HG02678 (cell line): ENCODE data around the gene SEPHS2.
"Not testable (repeated sequence)": the region's sequence is repeated elsewhere in the genome, so short reads cannot be mapped to it uniquely, and the experiment has no call there.

ENCODE experiments used
- ATAC-seq: cut with Tn5 transposase; IDR thresholded peaks from one replicate; pipeline ENCODE4 v1.9.1; 2021; ENCODE audit warnings: mild to moderate bottlenecking, moderate library complexity; ENCODE audit not compliant: unreplicated experiment

SEPHS2 gene, protein sequence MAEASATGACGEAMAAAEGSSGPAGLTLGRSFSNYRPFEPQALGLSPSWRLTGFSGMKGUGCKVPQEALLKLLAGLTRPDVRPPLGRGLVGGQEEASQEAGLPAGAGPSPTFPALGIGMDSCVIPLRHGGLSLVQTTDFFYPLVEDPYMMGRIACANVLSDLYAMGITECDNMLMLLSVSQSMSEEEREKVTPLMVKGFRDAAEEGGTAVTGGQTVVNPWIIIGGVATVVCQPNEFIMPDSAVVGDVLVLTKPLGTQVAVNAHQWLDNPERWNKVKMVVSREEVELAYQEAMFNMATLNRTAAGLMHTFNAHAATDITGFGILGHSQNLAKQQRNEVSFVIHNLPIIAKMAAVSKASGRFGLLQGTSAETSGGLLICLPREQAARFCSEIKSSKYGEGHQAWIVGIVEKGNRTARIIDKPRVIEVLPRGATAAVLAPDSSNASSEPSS

DNA sequence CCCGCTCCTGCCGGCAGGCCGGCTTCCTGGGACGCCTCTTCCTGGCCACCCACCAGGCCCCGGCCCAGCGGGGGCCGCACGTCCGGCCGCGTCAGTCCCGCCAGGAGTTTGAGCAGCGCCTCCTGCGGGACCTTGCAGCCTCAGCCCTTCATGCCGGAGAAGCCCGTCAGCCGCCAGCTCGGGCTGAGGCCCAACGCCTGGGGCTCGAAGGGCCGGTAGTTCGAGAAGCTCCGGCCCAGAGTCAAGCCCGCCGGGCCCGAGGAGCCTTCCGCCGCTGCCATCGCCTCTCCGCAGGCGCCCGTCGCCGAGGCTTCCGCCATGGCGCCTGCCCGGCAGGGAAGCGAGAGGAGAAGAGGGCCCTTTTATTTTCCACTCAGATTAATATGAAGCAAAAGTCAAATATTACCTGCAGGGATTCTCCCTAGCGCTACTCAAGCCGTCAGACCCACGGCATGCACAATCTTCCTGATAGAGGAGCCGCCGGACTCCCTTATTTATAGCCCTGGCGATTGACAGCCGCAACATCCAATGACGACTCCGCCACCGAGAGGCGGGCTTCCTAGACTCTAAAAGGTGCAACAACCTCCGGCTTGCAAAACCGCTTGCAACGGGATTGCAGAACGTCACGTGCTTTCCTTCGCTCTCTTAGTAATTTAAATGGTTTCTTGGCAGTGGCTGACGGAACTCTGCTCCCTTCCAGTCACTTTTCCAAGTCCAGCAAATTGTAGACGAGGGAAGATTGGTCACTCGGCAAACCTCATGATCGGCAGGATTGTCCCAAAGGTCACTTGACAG is at the start of gene SEPHS2:
Gene SEPHS2, minus strand, starts transcription at position 467 of the 795 bp plus-strand sequence. Its CDS starts 147 bp downstream, at position 320.
- ATAC-seq: peak; percentile 88

DNA sequence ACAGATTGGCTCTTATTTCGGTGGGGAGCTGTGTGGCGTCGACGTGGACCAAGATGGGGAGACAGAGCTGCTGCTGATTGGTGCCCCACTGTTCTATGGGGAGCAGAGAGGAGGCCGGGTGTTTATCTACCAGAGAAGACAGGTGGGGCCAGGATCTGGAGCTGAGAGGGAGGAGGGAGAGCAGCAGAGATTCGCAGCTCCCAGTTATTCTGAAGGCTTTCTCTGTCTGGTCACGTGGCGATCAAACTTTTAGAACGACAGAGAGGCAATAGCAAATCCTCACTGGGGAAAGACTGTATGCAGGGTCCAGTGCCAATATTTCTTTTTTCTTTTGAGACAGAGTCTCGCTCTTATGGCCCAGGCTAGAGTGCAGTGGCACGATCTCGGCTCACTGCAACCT is 49.0 kb upstream of the SEPHS2 start:
- no peak for ATAC-seq

DNA sequence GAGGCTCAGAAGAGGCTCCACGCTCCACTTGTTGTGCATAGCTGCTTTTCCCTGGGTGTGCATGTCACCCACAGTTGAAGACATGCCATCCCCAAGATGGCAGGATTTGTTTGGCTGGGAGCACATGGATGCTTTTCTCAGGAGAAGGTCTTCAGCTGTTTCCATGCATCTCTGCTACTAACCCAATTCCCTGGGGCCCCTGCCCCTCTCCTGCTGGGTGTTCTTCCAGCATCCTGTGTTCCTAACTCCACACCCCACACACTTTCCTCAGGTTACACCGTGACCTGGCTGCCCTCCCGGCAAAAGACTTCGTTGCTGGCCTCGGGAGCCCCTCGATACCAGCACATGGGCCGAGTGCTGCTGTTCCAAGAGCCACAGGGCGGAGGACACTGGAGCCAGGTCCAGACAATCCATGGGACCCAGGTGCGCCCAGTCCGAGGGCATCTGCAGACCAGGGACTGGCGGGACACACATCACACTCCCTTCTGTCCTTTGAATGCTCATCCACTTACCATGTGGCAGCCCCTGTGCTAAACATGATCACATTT is 48.3 kb upstream of the SEPHS2 start:
- ATAC-seq: no peak

DNA sequence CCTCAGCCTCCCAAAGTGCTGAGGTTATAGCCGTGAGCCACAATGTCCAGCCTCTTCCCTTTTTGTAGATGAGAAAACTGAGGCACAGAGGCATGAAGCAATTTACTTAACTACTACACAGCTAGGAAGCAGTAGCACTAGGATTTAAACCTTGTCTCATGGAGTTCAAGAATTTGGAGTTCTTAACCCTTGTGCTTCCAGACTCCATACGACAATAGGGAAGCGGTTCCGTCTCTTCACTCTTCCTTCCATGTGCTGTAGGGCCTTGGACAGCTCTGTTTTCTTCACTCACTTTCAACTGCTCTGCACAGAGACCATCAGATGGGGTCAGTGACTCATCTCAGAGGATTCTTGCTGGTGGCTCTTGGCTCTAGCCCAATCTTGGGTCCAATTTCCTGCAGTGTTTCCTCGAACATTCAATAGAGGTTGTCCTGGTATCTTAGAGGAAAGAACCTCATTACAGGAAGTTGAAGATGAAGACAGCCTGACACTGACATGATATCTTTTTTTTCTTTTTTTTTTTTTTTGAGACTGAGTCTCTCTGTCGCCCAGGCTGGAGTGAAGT is 46.2 kb upstream of the SEPHS2 start:
- no peak for ATAC-seq

DNA sequence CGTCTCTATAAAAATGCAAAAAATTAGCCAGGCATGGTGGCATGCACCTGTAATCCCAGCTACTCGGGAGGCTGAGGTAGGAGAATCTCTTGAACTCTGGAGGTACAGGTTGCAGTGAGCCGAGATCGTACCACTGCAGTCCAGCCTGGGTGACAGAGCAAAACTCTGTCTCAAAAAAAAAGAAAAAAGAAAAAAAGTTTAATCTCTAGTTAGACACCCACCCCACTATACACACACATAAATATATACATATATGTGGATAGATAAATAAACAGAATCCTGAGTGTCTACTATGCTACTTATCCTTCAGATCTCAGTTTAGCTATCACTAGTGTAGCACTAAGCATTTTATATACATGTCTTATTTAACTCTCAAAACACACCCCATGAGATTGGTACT is 45.6 kb upstream of the SEPHS2 start:
- no peak for ATAC-seq

DNA sequence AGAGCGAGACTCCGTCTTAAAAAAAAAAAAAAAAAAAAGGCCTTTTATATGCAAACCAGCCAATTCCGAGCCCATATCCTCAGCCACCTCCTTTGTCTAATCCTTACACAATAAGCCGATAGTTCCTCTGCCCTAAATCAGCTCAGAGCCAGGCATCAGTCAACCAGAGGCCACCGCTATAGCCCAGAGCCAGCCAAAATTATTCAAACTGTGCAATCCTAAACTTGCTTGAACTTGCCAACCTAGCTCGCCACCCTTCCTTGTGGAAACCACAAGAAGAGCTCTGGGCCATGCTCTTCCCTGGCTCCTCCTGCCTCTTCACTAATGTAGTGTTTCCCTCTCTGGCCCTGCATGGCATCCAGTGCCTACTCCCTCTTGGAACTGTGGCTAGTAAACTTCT is 44.5 kb upstream of the SEPHS2 start:
- ATAC-seq: no peak

DNA sequence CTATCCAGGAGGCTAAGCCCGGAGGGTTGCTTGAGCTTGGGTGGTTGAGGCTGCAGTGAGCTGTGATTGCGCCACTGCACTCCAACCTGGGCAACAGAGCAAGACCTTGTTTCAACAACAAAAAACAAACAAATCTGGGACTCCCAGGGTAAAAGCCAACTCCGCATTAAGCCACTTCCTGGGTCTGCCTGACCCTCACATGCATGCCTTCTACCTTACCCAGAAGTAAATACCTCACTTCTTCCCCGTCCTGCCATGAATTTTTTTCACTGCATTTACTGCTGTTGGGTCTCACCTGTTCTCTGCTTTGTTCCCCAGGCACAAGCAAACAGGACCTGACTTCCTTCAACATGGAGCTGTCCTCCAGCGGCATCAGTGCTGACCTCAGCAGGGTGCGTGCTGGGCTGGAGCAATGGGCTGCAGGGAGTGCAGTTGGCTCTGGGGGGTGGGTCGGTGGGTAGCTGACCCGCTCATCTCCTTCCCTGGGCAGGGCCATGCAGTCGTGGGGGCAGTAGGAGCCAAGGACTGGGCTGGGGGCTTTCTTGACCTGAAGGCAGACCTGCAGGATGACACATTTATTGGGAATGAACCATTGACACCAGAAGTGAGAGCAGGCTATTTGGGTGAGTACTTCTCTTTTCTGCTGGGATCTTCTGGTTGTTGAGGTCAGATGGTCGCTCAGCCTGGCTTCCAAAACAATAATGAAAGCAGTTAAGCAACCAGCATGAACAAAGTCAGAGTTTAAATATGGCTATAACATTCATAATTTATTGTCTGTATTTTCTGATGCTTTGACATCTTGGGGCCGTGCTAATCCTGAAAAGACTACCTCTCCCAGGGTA is 43.3 kb upstream of the SEPHS2 start:
- ATAC-seq: no peak

DNA sequence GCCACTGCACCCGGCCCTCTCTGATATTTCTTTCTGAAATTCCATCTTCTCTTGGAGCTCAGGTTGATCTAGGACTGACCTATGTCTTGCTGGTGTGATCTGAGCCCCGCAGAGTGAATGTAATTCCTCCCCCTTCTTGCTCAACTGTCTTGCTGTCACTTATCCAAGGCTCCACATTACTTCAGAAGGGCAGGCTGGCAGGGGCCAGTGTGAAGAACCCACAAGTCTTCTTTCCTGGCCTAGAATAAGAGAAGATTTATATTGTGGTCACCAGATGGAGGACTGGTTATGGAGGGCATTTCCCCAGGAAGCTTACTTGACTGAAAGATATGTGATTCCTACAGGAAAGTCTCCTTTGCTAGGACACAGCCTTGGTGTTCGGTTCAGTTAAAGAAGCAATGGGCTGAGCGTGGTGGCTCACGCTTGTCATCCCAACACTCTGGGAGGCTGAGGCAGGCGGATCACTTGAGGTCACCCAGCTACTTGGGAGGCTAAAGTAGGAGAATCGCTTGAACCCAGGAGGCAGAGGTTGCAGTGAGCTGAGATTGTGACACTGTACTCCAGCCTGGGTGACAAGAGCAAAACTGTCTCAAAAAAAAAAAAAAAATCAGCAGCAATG is 40.3 kb upstream of the SEPHS2 start:
- ATAC-seq: no peak

DNA sequence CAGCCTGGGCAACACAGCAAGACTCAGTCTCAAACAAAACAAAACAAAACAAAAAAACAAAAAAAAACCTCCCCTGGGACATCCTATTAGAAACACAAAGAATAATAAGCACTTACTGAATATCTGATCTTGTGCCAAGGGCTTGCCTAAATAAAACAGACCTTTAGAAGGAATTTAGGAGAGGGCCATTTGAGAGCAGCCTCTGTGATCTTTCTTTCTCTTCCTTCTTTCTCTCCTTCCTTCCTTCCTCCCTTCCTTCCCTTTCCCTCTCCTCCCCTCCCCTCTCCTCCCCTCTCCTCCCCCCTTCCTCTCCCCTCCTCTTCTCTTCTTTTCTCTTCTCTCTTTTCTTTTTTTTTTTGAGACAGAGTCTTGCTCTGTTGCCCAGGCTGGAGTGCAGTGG is 39.2 kb upstream of the SEPHS2 start:
- no peak for ATAC-seq

DNA sequence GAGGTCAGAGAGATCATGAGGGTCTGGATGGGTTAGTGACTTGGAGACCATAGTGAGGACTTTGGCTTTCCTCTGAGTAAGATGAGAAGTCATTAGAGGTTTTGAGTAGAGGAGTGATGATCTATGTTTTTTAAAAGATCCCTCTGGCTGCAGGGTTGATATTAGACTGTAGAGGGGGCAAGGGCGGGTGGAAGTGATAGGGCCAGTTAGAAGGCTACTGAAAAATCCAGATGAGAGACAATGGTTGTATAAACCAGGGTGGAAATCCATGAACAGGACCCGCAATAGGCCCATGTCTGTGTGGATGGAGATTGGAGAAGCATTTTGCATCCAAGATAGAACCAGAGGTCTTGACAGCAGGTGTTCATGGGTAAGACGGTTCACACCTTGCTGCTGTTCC is 36.7 kb upstream of the SEPHS2 start:
- no peak for ATAC-seq

DNA sequence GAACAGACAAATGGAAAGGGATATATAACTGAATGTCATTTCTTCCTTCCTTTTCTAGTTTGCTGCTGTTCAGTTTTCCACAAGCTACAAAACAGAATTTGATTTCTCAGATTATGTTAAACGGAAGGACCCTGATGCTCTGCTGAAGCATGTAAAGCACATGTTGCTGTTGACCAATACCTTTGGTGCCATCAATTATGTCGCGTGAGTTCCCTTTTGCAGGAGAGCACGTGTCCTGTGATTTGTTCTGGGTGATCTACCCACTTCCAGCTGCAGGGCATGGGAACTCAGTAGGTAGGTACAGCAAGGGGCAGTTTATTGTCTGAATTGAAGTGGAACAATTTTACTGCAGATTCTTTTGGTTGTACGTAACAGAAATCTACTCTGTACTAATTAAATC is 35.7 kb upstream of the SEPHS2 start:
- ATAC-seq: no peak

DNA sequence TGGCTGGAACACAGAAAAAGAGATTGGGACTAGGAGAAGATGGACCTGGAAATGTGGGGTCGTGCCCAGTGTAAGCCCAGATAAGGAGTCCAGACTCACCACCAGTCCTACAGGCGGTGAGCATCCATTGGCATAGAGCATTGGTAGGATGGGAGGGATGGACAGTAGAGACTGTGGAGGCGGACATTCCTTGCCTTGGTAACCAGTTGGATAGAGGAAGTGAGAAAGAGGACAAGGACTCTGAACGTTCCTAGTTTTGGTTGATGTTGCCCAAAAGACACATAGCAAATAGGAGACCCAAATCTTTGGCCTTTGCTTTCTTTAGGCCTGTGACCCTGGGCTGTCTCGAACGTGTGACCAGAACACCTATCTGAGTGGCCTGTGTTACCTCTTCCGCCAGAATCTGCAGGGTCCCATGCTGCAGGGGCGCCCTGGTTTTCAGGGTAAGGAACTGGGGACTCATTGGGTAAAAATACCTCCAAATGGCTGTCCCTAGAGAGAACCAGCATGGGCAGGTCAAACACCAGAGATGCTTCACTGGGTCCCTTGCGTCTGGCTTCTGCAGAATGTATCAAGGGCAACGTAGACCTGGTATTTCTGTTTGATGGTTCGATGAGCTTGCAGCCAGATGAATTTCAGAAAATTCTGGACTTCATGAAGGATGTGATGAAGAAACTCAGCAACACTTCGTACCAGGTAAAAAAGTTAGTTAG is 33.2 kb upstream of the SEPHS2 start:
- no peak for ATAC-seq

DNA sequence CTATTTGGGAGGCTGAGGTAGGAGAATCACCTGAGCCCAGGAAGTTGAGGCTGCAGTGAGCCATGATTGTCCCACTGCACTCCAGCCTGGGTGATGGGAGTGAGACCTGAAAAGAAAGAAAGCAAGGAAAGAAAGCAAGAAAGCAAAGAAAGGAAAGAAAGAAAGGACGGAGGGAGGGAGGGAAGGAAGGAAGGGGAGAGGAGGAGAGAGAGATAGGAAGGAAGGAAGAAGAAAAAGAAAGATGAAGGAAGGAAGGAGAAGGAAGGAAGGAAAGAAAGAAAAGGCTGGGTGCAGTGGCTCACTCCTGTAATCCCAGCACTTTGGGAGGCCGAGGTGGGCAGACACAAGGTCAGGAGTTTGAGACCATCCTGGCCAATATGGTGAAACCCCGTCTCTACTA is 32.1 kb upstream of the SEPHS2 start:
- not testable (repeated sequence) for ATAC-seq

DNA sequence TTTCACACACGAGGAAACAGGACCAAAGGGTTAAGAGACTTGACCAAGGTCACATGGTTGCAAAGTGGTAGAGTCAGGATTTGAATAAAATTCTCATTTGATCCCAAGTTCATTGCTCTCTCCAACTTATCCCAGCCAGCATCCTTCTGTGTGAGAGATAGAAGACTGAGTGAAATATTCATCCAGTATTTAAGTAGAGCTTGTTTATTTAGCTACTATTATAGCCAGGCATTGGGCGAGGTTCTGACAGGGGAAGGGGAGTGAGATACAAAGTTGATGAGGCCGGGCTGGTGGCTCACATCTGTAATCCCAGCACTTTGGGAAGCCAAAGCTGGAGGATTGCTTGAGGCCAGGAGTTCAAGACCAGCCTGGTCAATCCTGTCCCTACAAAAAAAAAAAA is 31.3 kb upstream of the SEPHS2 start:
- no peak for ATAC-seq

DNA sequence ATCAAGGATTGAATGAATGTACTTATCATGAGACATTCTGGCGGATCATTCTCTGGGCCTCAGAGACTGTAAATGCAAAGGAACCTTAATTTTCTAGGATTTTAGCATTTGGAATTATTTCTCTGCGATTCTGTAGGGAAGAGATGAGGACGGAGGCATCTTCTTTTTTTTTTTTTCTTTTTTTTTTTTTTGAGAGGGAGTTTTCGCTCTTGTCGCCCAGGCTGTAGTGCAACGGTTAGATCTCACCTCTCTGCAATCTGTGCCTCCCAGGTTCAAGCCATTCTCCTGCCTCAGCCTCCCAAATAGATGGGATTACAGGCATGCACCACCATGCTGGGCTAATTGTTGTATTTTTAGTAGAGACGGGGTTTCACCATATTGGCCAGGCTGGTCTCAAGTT is 29.0 kb upstream of the SEPHS2 start:
- ATAC-seq: no peak

DNA sequence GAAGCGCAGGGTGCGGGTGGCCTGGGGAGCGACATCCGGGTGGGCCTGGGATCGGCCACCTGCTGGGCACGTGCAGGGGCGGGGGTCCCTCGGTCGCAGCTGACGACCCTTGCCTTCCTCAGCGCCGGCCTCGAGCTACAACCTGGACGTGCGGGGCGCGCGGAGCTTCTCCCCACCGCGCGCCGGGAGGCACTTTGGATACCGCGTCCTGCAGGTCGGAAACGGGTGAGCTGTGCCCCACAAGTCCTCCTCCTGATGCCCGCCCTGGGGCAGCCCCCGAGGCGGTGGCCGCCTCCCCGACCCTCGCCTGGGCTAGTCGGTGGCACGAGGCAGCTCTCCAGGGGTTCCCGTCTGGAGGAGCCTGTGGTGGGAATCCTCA is 28.4 kb upstream of the SEPHS2 start:
- ATAC-seq: no peak

DNA sequence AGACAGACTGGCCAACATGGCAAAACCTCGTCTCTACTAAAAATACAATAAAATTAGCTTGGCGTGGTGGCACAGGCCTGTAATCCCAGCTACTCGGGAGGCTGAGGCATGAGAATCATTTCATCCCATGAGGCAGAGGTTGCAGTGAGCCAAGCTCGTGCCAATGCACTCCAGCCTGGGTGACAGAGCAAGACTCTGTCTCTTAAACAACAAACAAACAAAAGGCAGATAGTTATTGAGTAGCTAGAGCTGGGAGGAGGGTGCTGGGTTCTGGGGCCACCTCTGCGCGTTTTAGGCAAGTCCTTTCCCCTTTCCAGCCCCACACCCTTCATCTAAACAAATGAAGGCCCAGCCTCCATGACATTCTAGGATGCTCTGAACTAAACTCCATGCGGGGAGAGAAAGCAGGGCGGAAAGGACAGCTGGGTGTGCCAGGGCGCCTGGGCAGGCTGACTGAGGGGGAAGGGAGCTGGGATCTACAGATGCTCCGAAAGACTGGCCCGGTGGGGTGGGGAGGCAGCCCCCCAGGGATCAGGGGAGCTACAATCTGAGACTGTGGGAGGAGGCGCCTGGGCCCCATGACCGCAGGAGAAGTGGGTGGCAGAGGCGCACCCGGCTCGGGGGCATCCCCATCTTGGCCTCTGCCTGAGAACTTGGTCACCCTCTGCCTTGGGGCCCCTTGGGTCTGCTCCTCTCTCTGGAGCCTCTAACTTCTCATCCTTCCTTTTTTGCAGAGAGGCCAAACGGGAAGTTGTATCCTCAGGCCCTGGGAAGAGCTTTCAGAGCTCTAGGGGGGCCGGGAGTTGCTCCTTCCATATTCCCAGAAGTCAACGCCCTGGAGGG is 27.8 kb upstream of the SEPHS2 start:
- ATAC-seq: no peak

DNA sequence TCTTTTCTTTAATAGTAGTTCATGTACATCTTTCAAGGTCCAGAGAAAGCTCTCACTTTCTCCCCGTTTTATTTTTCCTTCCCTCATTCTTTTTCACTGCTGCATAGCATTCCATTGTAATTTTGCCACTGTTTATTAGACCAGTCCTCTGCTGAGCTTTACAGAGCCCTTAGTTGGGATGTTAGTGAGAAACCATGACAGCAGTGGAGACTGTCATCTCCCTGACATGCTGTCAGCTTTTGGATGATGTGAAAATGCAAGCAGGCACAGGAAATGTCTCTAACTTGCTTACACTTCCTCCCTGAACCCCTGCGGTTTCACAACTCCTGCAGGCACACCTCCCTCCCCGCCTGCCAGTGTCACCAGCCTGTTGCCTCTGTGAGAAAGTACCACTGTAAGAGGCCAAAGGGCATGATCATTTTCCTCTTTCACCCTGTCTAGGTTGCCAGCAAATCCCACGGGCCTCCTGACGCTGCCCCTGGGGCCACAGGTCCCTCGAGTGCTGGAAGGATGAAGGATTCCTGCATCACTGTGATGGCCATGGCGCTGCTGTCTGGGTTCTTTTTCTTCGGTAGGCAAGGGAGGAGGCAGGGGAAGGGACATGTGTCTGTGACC is 26.8 kb upstream of the SEPHS2 start, which contains the start of gene ITGAL:
Gene ITGAL, plus strand, starts transcription at position 415 of the 615 bp plus-strand sequence. Its CDS starts 96 bp downstream, at position 511.
- ATAC-seq: peak; percentile 50
